GM12864 (cell line): Measurements from ENCODE around the gene COL9A1.

ENCODE experiments used
- DNase-seq: peaks from one replicate; pipeline ENCODE4 v3.0.0-alpha.2; 2011; ENCODE audit warnings: low read depth
- H3K4me3 ChIP-seq: 2 replicates; pipeline ENCODE4 v1.5.1; 2011; ENCODE audit warnings: mild to moderate bottlenecking, low read depth, low read length, control low read depth
- TF ChIP-seq, protein P1 (sequence below): IDR thresholded peaks from 2 replicates; pipeline ENCODE4 v1.5.1; 2011; ENCODE audit warnings: low read depth, mild to moderate bottlenecking, moderate library complexity, low read length, control low read depth, inconsistent platforms; ENCODE audit errors: missing control alignments

The COL9A1 gene

DNA sequence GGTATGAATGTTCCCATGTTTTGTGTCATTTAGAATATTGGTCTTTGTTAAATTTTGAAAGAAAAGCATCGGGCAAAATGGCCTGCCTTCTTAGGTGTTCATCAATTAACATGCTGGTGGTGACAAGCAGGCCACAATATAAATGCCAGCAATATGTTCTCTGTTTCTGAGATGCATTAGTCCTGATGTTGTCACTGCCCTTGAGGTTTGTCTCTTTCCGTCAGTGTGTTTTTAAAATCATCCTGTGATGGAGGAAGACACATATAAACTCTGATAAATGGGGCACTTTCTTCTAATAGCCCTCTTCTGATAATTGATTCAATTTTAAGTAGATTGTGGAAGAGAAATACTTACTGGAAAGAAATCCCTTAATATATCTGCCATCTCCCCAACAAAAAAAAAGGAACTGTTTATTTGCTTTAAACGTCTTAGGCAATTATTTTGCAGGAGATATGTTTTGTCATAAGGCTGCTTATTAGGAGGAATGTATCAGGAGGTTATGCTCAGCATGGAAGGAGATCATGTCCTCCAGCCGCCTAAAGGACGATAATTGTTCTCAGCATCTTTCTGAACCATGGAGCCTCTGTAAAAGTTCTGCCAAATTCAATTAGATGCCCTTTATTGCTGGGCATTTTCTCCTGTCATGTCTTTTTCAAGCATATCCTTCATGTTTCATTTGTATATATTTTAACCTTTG, 134.1 kb downstream of the COL9A1 start:
- no peak overlapping the region for H3K4me3 ChIP-seq
- TF ChIP-seq, protein P1, sequence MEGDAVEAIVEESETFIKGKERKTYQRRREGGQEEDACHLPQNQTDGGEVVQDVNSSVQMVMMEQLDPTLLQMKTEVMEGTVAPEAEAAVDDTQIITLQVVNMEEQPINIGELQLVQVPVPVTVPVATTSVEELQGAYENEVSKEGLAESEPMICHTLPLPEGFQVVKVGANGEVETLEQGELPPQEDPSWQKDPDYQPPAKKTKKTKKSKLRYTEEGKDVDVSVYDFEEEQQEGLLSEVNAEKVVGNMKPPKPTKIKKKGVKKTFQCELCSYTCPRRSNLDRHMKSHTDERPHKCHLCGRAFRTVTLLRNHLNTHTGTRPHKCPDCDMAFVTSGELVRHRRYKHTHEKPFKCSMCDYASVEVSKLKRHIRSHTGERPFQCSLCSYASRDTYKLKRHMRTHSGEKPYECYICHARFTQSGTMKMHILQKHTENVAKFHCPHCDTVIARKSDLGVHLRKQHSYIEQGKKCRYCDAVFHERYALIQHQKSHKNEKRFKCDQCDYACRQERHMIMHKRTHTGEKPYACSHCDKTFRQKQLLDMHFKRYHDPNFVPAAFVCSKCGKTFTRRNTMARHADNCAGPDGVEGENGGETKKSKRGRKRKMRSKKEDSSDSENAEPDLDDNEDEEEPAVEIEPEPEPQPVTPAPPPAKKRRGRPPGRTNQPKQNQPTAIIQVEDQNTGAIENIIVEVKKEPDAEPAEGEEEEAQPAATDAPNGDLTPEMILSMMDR = no peak
- DNase-seq = no peak
